HEK293T (cell line): ENCODE data around the gene MED7.

ENCODE experiments used
- FOXA1 ChIP-seq: fragments of 450-650 bp; IDR thresholded peaks from 2 replicates; pipeline ENCODE4 v1.6.1; 2016; ENCODE audit warnings: mild to moderate bottlenecking
- SUZ12 ChIP-seq: fragments of 450-650 bp; IDR thresholded peaks from 2 replicates; pipeline ENCODE4 v1.6.1; 2016; ENCODE audit warnings: mild to moderate bottlenecking

DNA sequence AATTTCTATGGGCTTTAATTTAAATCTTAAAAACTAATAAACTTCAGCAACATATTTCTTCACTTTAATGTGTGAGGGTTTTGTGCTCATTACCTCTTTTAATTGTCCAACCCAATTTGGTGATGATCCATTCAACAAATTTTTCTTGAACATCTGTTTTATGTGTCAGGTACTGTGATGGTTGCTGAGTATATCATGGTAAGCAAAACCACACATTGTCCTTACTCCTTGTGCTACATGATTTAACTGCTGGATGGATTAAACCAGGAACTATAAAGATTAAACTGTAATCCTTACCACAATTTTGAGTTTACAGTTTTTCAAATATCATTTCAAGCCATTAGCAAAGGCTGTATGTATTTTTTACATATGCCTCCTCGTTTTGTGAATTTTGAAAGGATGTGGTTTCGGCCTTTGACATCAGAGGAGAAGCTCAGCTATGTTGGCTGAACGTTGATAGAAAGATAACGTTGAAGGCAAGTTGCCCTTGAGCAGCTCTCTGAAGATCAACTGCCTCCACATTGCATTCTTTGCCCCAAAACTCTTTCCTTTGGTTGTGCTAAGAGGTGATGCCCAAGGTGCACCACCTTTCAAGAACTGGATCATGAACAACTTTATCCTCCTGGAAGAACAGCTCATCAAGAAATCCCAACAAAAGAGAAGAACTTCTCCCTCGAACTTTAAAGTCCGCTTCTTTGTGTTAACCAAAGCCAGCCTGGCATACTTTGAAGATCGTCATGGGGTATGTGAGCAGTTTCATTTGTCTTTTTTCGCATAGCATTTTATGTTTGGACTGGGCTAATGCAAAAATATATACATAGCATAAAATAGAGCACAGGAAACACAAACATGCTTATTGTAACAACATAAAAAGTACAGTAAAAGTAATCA is 38.0 kb upstream of the MED7 start, which contains the start of gene ITK:
- TF ChIP-seq FOXA1 (no peak), SUZ12 (no peak)
